GM19099 (cell line): ENCODE data around the gene BCL2L1.

ENCODE experiments used
- POLR2A ChIP-seq: IDR thresholded peaks from 3 replicates; pipeline ENCODE4 v1.6.1; 2011; ENCODE audit warnings: low read depth; ENCODE audit not compliant: insufficient read length; ENCODE audit errors: extremely low read depth

BCL2L1 gene

GRCh38 chr20:31740656-31741323 is 18.1 kb upstream of the BCL2L1 start:
- no peak for TF ChIP-seq POLR2A

- no peak for TF ChIP-seq POLR2A
These were observed 17.5 kb upstream of the BCL2L1 start for GRCh38 chr20:31740208-31740607.

GRCh38 chr20:31739550-31739977 is 16.9 kb upstream of the BCL2L1 start:
- no peak for TF ChIP-seq POLR2A

- TF ChIP-seq POLR2A: peak; percentile 81
These were observed 16.3 kb upstream of the BCL2L1 start, which contains the start of gene TPX2 for GRCh38 chr20:31738729-31739549. Gene TPX2, plus strand, starts transcription at chr20:31739290. Its CDS starts 18,187 bp downstream, at chr20:31757477.

GRCh38 chr20:31731321-31731717 is 8.7 kb upstream of the BCL2L1 start:
- TF ChIP-seq POLR2A: no peak

- peak; percentile 68 for TF ChIP-seq POLR2A
These were observed 831 bp upstream of the BCL2L1 start for GRCh38 chr20:31723319-31724078.

- TF ChIP-seq POLR2A: no peak
These were observed 326 bp upstream of the BCL2L1 start for GRCh38 chr20:31723069-31723318.

GRCh38 chr20:31721408-31722256 is 1.0 kb downstream of the BCL2L1 start:
- TF ChIP-seq POLR2A: no peak

- TF ChIP-seq POLR2A: no peak
These were observed 1.9 kb downstream of the BCL2L1 start for GRCh38 chr20:31720486-31721407.

- no peak for TF ChIP-seq POLR2A
These were observed 2.8 kb downstream of the BCL2L1 start for GRCh38 chr20:31719644-31720485.

- TF ChIP-seq POLR2A: no peak
These were observed 3.6 kb downstream of the BCL2L1 start for GRCh38 chr20:31718952-31719643.

GRCh38 chr20:31717478-31718201 is 5.0 kb downstream of the BCL2L1 start:
- no peak for TF ChIP-seq POLR2A

GRCh38 chr20:31716818-31717477 is 5.7 kb downstream of the BCL2L1 start:
- no peak for TF ChIP-seq POLR2A
